ENCODE measurements around the gene TAF4B.

TAF4B gene

DNA sequence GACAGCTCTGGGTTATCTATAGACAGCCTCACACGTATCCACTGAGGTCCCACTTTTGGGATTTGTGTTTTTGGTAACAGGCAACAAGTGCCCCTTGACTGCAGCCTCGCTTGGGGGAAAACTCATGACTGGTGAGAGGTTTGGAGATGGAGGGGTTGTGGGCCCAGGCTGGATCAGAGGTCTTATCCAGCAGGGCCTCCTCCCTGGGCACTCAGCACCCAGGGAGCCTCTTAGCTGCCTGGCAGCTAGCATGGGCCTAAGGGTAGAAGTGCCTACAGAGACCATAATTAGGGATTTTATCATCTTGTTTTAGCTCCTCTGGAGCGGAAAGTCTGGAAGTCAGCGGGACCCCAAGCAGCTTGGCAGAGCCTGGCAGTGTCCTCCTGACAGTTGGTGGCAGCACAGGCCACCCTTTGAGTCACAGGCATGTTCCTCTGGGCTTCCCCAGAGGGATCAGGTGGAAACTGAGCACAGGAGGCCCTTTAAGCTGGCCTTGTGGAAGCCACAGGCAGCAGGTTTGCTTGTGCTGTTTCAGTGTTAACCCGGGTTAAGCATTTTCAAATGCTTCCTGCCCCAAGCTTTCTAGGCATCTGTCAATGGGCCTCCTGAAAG, 179.1 kb downstream of the TAF4B start:
- Histone ChIP-seq H3K9ac (no peak overlapping the region), H3K4me2 (no peak overlapping the region), H4K20me1 (ENCODE audit: insufficient read depth) (no peaks in the 10 kb centered on the region), H3K27me3 (ENCODE audit: insufficient read depth, low read depth) (no peaks in the 10 kb centered on the region), H3K27ac (no peak overlapping the region), H3K36me3 (ENCODE audit: insufficient read depth) (no peaks in the 10 kb centered on the region), H3K4me1 (ENCODE audit: low read depth, poor library complexity, severe bottlenecking) (no peaks in the 10 kb centered on the region), H3K4me3 (IDR thresholded peaks at IDR 0.05; ENCODE audit: insufficient read depth, low read depth, low read length) (no peak overlapping the region), H2AFZ (ENCODE audit: low read depth) (no peak overlapping the region), H3K79me2 (ENCODE audit: insufficient read depth, low read depth) (no peaks in the 10 kb centered on the region)
- TF ChIP-seq, protein P1, sequence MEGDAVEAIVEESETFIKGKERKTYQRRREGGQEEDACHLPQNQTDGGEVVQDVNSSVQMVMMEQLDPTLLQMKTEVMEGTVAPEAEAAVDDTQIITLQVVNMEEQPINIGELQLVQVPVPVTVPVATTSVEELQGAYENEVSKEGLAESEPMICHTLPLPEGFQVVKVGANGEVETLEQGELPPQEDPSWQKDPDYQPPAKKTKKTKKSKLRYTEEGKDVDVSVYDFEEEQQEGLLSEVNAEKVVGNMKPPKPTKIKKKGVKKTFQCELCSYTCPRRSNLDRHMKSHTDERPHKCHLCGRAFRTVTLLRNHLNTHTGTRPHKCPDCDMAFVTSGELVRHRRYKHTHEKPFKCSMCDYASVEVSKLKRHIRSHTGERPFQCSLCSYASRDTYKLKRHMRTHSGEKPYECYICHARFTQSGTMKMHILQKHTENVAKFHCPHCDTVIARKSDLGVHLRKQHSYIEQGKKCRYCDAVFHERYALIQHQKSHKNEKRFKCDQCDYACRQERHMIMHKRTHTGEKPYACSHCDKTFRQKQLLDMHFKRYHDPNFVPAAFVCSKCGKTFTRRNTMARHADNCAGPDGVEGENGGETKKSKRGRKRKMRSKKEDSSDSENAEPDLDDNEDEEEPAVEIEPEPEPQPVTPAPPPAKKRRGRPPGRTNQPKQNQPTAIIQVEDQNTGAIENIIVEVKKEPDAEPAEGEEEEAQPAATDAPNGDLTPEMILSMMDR (conservative IDR thresholded peaks at IDR 0.05; ENCODE audit: low read depth, low read length): peak; percentile 46; the same call in 1 of the 2 replicates

DNA sequence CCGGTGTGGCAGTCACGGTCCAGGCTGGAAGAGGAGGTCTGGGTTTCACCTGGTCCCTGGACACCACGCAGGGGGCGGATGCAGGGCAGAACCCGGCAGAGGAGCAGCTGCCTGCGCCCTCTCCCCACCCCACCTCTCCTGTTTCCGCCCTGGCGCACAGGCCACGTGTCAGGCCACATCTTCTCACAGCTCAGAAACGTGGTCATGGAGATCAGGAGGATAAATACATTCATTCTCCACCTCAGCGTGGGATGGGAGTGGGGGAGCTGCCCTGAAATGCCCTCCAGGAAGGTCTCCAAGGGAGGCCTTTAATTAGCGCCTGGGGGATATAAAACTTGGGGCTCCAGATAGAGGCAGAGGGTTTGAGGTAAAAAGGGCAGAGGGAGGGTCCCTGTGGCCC, 180.1 kb downstream of the TAF4B start:
- no peaks in the 10 kb centered on the region for H3K27me3 ChIP-seq (ENCODE audit: insufficient read depth, low read depth)
- H3K4me3 ChIP-seq (IDR thresholded peaks at IDR 0.05; ENCODE audit: insufficient read depth, low read depth, low read length): no peak overlapping the region
- H3K4me1 ChIP-seq (ENCODE audit: low read depth, poor library complexity, severe bottlenecking): no peaks in the 10 kb centered on the region
- H4K20me1 ChIP-seq (ENCODE audit: insufficient read depth): no peaks in the 10 kb centered on the region
- H3K27ac ChIP-seq: no peak overlapping the region
- no peak overlapping the region for H2AFZ ChIP-seq (ENCODE audit: low read depth)
- H3K4me2 ChIP-seq: no peak overlapping the region
- TF ChIP-seq, protein P1 (conservative IDR thresholded peaks at IDR 0.05; ENCODE audit: low read depth, low read length): no peak
- H3K9ac ChIP-seq: no peak overlapping the region
- H3K36me3 ChIP-seq (ENCODE audit: insufficient read depth): no peaks in the 10 kb centered on the region
- H3K79me2 ChIP-seq (ENCODE audit: insufficient read depth, low read depth): no peaks in the 10 kb centered on the region

DNA sequence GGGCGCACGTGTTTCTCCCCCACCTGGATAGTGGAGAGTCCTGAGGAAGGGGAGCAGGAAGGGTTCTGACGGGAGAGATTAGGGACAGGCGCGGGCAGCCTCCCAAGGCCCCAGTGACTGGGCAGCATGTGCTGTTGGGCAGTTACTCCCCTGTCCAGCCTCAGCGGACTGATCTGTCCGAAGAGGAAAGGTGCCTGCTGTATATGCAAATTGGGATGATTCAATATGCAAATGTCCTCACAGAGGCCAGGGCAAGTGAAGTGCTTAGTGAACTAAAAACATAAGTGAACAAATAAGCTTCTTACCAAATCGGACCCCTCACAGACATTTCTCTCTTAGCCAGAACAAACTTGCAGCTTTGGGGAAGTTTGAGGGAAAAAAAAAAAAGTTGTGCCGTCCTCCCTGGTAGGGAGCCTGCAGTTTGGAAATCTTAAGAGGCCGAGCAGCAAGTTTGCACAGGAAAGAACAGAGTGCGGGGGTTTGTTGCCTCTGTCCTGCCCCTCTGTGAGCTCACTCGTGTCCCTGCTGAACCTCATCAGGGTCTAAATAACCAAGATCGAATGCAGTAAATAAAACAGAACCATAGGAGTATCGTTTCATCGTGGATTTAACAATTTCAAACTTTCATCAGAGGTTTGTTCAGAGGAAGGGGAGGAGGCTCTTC, 180.7 kb downstream of the TAF4B start:
- Histone ChIP-seq H3K4me1 (ENCODE audit: low read depth, poor library complexity, severe bottlenecking) (no peaks in the 10 kb centered on the region), H3K27me3 (ENCODE audit: insufficient read depth, low read depth) (no peaks in the 10 kb centered on the region), H4K20me1 (ENCODE audit: insufficient read depth) (no peaks in the 10 kb centered on the region), H3K79me2 (ENCODE audit: insufficient read depth, low read depth) (no peaks in the 10 kb centered on the region), H3K36me3 (ENCODE audit: insufficient read depth) (no peaks in the 10 kb centered on the region), H3K4me2 (no peak overlapping the region), H3K4me3 (IDR thresholded peaks at IDR 0.05; ENCODE audit: insufficient read depth, low read depth, low read length) (no peak overlapping the region), H2AFZ (ENCODE audit: low read depth) (no peak overlapping the region), H3K27ac (no peak overlapping the region), H3K9ac (no peak overlapping the region)
- TF ChIP-seq, protein P1 (conservative IDR thresholded peaks at IDR 0.05; ENCODE audit: low read depth, low read length): no peak

DNA sequence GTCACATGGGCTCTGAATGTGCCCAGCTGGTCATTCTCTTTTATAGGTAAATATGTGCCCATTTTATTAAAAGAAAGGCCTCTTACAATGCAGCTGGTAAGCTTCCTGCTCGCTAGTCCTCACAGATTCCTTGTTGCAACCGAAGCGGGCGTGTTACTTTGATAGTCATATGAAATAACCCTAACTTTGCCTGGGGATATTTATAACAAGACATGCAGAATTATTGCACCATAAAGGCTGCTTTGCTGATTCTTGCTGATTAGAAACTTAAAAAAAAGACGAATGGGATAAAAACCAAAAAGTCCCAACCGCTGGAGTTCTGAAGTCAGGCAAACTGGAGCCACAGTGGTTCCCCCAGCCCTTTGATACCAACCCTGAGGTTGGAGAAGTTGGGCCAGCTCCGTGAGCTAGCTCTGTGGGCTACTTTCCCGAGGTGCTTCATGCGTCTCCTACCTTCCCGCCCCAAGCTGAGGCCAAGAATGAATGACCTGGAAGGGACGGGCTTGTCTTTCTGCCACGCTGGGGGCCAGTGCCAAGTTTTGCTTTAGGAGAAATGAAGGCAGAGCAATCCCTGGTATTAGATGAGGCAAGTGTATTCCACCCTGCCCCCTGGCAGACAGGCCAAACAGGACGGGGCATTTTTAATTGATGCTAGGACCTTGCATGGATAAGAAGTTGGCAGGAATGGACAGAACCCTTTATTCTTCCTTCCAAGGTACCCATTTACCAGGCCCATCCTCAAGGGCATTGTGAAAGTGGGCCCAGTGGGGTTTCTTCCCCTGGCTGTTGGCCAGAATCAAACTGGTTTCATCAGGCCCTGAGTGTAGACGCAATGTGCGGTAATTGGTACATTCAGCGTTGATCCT, 181.7 kb downstream of the TAF4B start:
- no peak overlapping the region for H3K9ac ChIP-seq
- no peak overlapping the region for H2AFZ ChIP-seq (ENCODE audit: low read depth)
- no peaks in the 10 kb centered on the region for H3K27me3 ChIP-seq (ENCODE audit: insufficient read depth, low read depth)
- H3K79me2 ChIP-seq (ENCODE audit: insufficient read depth, low read depth): no peaks in the 10 kb centered on the region
- H4K20me1 ChIP-seq (ENCODE audit: insufficient read depth): no peaks in the 10 kb centered on the region
- H3K36me3 ChIP-seq (ENCODE audit: insufficient read depth): no peaks in the 10 kb centered on the region
- TF ChIP-seq, protein P1 (conservative IDR thresholded peaks at IDR 0.05; ENCODE audit: low read depth, low read length): no peak
- no peak overlapping the region for H3K27ac ChIP-seq
- no peak overlapping the region for H3K4me3 ChIP-seq (IDR thresholded peaks at IDR 0.05; ENCODE audit: insufficient read depth, low read depth, low read length)
- no peak overlapping the region for H3K4me2 ChIP-seq
- H3K4me1 ChIP-seq (ENCODE audit: low read depth, poor library complexity, severe bottlenecking): no peaks in the 10 kb centered on the region

Measured in KMS-11 (cell line).